HUES48 (cell line): Measurements from ENCODE around the gene HOXB3.

ENCODE experiments used
- H3K27ac ChIP-seq: one replicate; pipeline ENCODE4 v1.7.0; 2013; ENCODE audit warnings: low read depth, low read length, inconsistent platforms
- H3K27me3 ChIP-seq: 2 replicates; pipeline ENCODE4 v1.6.1; 2013; ENCODE audit warnings: mild to moderate bottlenecking, low read length; ENCODE audit not compliant: control insufficient read depth, insufficient read depth
- H3K36me3 ChIP-seq: 2 replicates; pipeline ENCODE4 v1.6.1; 2013; ENCODE audit warnings: low read length; ENCODE audit not compliant: control insufficient read depth, insufficient read depth
- H3K4me1 ChIP-seq: 2 replicates; pipeline ENCODE4 v1.6.1; 2013; ENCODE audit warnings: mild to moderate bottlenecking, low read length; ENCODE audit not compliant: control insufficient read depth, insufficient read depth
- H3K4me3 ChIP-seq: 2 replicates; pipeline ENCODE4 v1.5.1; 2013; ENCODE audit warnings: mild to moderate bottlenecking, low read depth, low read length
- H3K9ac ChIP-seq: 2 replicates; pipeline ENCODE4 v1.6.1; 2013; ENCODE audit warnings: mild to moderate bottlenecking, low read depth, low read length, moderate library complexity
- H3K9me3 ChIP-seq: 2 replicates; pipeline ENCODE4 v1.6.1; 2013; ENCODE audit warnings: low read length; ENCODE audit not compliant: control insufficient read depth, insufficient read depth

Gene HOXB3

GRCh38 chr17:48589831-48590606 is at the start of gene HOXB3:
Gene HOXB3, minus strand, starts transcription at chr17:48590241. Its CDS starts 37,767 bp downstream, at chr17:48552474.
- Histone ChIP-seq H3K36me3 (no peaks in the 10 kb centered on the region), H3K27me3 (peaks cover 100% of the 10 kb centered on the region), H3K27ac (no peak within 1 kb of the TSS), H3K9ac (no peak within 1 kb of the TSS), H3K4me1 (peaks cover 9% of the 10 kb centered on the region), H3K9me3 (no peaks in the 10 kb centered on the region), H3K4me3 (no peak within 1 kb of the TSS)

- Histone ChIP-seq H3K4me3 (no peak overlapping the region), H3K4me1 (0 out of 2 replicates have a peak, but pooled peaks cover 2% of the 10 kb centered on the region), H3K9ac (no peak overlapping the region), H3K9me3 (no peaks in the 10 kb centered on the region), H3K27me3 (peaks cover 100% of the 10 kb centered on the region), H3K27ac (no peak overlapping the region), H3K36me3 (no peaks in the 10 kb centered on the region)
Measured at GRCh38 chr17:48639136-48639535, 49.1 kb upstream of the HOXB3 start.

- H3K27ac ChIP-seq: no peak overlapping the region
- H3K36me3 ChIP-seq: no peaks in the 10 kb centered on the region
- H3K27me3 ChIP-seq: peaks cover 100% of the 10 kb centered on the region
- no peak overlapping the region for H3K9ac ChIP-seq
- no peak overlapping the region for H3K4me3 ChIP-seq
- H3K4me1 ChIP-seq: 0 out of 2 replicates have a peak, but pooled peaks cover 2% of the 10 kb centered on the region
- H3K9me3 ChIP-seq: no peaks in the 10 kb centered on the region
Measured at GRCh38 chr17:48637323-48638260, 47.6 kb upstream of the HOXB3 start.

- no peaks in the 10 kb centered on the region for H3K36me3 ChIP-seq
- H3K9me3 ChIP-seq: no peaks in the 10 kb centered on the region
- H3K27ac ChIP-seq: no peak overlapping the region
- peaks cover 100% of the 10 kb centered on the region for H3K27me3 ChIP-seq
- no peak overlapping the region for H3K4me3 ChIP-seq
- no peaks in the 10 kb centered on the region for H3K4me1 ChIP-seq
- H3K9ac ChIP-seq: no peak overlapping the region
Measured at GRCh38 chr17:48636177-48637018, 46.4 kb upstream of the HOXB3 start.

GRCh38 chr17:48634493-48635208 is 44.6 kb upstream of the HOXB3 start:
- Histone ChIP-seq H3K4me3 (no peak overlapping the region), H3K27ac (no peak overlapping the region), H3K27me3 (peaks cover 100% of the 10 kb centered on the region), H3K4me1 (no peaks in the 10 kb centered on the region), H3K9me3 (no peaks in the 10 kb centered on the region), H3K36me3 (no peaks in the 10 kb centered on the region), H3K9ac (no peak overlapping the region)

GRCh38 chr17:48633266-48633677 is 43.2 kb upstream of the HOXB3 start:
- Histone ChIP-seq H3K36me3 (no peaks in the 10 kb centered on the region), H3K9ac (no peak overlapping the region), H3K9me3 (no peaks in the 10 kb centered on the region), H3K4me1 (no peaks in the 10 kb centered on the region), H3K4me3 (no peak overlapping the region), H3K27ac (no peak overlapping the region), H3K27me3 (peaks cover 100% of the 10 kb centered on the region)

GRCh38 chr17:48632579-48633265 is 42.7 kb upstream of the HOXB3 start:
- Histone ChIP-seq H3K36me3 (no peaks in the 10 kb centered on the region), H3K9ac (no peak overlapping the region), H3K9me3 (no peaks in the 10 kb centered on the region), H3K27me3 (peaks cover 100% of the 10 kb centered on the region), H3K4me1 (no peaks in the 10 kb centered on the region), H3K4me3 (no peak overlapping the region), H3K27ac (no peak overlapping the region)

- Histone ChIP-seq H3K9ac (no peak overlapping the region), H3K36me3 (no peaks in the 10 kb centered on the region), H3K4me1 (peaks cover under 1% of the 10 kb centered on the region; the same call in 1 of the 2 replicates), H3K27ac (no peak overlapping the region), H3K4me3 (no peak overlapping the region), H3K27me3 (peaks cover 100% of the 10 kb centered on the region), H3K9me3 (no peaks in the 10 kb centered on the region)
Measured at GRCh38 chr17:48631693-48632578, 41.9 kb upstream of the HOXB3 start.
